ENCODE data around the gene ZBTB42.

- no peak for TF ChIP-seq CTCF (IDR thresholded peaks at IDR 0.05)
- no peak for TF ChIP-seq POLR2A (IDR thresholded peaks at IDR 0.05)
Measured at GRCh38 chr14:104844306-104845032, 43.6 kb downstream of the ZBTB42 start.
